Uterus (tissue), 2 donors: Measurements from ENCODE around the gene LRRC26.

ENCODE experiments used
- POLR2A ChIP-seq, 2 donors: fragments of 450-650 bp; IDR thresholded peaks; one replicate each; pipeline ENCODE4 v1.6.1; 2016; ENCODE audit warnings: antibody characterized with exemption in 2 of 2, mild to moderate bottlenecking in 1 of 2, moderate library complexity in 1 of 2
- TF ChIP-seq, protein P1 (sequence below), 4 experiments: fragments of 200-600 bp in 2 of 4; fragments of 450-650 bp in 2 of 4; sonication (generic) in 2 of 4; IDR thresholded peaks; one replicate each; pipeline ENCODE4 v1.5.1; 2016 to 2019; ENCODE audit warnings: antibody characterized with exemption in 4 of 4, mild to moderate bottlenecking in 2 of 4, moderate library complexity in 1 of 4

DNA sequence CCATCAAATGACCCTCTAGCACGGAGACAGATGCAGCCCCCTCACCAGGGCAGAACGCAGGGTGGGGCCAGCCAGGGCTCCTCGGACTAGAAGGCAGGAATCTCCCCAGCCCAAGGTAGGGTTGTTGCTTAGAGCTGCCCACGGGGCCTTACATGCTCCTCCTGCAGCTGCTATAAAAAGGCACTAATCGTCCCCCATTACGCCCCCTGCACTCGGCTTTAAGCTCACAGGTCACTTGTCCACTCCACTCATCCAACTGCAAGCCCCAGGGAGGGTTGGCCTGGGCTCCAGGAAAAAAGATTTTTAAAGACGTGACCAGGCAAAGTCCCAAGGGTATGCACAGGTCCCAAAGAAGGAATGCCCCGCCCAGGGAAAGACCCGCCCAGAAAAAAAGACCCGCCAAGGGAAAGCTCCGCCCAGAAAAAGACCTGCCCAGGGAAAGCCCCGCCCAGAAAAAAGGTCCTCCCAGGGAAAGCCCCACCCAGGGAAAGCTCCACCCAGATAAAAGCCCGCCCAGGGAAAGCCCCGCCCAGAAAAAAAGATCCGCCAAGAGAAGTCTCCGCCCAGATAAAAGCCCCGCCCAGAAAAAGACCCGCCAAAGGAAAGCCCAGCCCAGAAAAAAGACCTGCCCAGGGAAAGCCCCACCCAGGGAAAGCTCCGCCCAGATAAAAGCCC lies 19.8 kb downstream of the LRRC26 start:
- TF ChIP-seq, protein P1, sequence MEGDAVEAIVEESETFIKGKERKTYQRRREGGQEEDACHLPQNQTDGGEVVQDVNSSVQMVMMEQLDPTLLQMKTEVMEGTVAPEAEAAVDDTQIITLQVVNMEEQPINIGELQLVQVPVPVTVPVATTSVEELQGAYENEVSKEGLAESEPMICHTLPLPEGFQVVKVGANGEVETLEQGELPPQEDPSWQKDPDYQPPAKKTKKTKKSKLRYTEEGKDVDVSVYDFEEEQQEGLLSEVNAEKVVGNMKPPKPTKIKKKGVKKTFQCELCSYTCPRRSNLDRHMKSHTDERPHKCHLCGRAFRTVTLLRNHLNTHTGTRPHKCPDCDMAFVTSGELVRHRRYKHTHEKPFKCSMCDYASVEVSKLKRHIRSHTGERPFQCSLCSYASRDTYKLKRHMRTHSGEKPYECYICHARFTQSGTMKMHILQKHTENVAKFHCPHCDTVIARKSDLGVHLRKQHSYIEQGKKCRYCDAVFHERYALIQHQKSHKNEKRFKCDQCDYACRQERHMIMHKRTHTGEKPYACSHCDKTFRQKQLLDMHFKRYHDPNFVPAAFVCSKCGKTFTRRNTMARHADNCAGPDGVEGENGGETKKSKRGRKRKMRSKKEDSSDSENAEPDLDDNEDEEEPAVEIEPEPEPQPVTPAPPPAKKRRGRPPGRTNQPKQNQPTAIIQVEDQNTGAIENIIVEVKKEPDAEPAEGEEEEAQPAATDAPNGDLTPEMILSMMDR (IDR thresholded peaks at IDR 0.05), result no peak
- no peak for TF ChIP-seq POLR2A (IDR thresholded peaks at IDR 0.05)
